HuH-7.5 (cell line): ENCODE measurements around the gene RALB.
"Not testable (repeated sequence)": the region's sequence is repeated elsewhere in the genome, so short reads cannot be mapped to it uniquely, and the experiment has no call there.

Source experiments
- DNase-seq: peaks from one replicate; pipeline ENCODE4 v3.0.0; 2011; ENCODE audit warnings: low spot score

RALB gene

GRCh38 chr2:120315367-120316033 lies 62.8 kb downstream of the RALB start:
- no peak for DNase-seq

GRCh38 chr2:120316071-120316470 lies 63.4 kb downstream of the RALB start:
- DNase-seq: no peak

DNA sequence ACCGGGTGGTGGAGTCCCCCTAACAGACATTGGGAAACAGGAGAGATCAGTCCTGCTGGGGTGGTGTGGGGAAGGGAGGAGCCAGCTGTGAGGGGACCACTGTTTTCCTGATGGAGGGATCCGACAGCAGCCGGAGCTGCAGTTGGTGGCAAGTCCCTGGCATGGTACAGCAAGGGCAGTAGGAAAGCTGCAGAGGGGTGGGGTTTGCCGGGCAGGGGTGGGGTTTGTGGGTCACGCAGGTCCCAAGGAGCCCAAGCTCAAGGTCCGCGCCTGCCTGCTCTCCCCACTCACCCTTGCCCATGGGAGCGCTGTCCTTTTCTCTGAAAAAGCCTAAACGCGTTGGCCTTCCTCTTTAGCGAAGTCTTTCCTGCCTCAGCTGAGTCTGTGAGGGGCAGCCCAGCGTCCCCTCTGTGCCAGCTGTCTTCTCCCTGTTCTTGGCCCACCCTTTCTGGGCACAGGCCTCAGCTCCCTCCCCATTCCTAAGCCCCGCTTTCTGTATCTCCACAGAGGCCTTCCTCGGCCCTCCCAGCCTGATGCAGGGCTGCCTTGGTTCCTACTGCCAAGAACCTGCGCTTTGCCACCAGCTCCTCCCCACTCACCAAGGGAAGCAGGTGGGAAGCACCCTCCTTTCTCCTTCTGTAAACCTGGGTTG lies 64.0 kb downstream of the RALB start:
- DNase-seq: no peak

GRCh38 chr2:120317180-120317533 lies 64.5 kb downstream of the RALB start:
- DNase-seq: no peak

- no peak for DNase-seq
Observed at GRCh38 chr2:120317916-120318315, 65.3 kb downstream of the RALB start.

DNA sequence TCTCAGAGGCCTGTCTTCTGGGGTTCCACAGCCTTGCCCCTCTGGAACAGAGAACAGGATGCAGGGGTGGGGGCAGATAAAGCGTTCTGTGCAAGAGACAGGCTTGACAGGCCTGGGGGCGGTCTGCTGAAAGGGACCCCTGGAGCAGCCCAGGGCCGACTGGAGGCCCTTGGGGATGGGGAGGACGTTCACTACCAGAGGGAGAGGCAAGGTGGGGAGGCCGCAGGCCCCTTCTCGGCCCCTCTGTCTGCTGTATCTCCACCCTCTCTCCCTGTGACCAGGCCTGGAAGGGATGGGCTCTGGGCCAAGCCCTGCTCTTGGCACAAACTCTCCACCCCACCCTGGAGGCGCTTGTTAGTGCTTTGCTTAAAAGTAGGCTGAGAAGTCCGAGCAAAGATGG lies 66.0 kb downstream of the RALB start:
- no peak for DNase-seq

DNA sequence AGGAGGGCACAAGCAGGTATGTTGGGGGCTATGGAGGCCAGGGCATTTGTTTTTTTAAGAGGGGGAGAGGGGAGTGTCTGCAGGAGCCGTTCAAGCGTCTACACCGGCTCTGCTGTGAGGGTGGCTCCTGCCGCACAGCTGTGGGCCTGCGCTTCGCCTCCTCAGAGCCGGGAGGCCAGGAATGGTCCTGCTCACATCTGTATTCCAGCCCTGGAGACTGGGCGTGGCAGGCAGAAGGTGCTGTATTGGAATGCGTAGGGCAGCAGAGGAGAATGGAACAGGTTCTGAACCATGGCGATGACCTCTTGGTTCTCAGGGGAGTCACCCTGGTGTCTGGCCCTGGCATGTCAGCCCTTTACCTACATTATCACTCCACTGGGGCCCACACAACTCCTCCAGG lies 66.5 kb downstream of the RALB start:
- DNase-seq: no peak

GRCh38 chr2:120319686-120320317 lies 67.2 kb downstream of the RALB start:
- DNase-seq: no peak

GRCh38 chr2:120320318-120320851 lies 67.7 kb downstream of the RALB start:
- no peak for DNase-seq

GRCh38 chr2:120320887-120321556 lies 68.4 kb downstream of the RALB start:
- DNase-seq: not testable (repeated sequence)

GRCh38 chr2:120321721-120322284 lies 69.2 kb downstream of the RALB start:
- no peak for DNase-seq

- no peak for DNase-seq
Observed at GRCh38 chr2:120322329-120322728, 69.7 kb downstream of the RALB start.

DNA sequence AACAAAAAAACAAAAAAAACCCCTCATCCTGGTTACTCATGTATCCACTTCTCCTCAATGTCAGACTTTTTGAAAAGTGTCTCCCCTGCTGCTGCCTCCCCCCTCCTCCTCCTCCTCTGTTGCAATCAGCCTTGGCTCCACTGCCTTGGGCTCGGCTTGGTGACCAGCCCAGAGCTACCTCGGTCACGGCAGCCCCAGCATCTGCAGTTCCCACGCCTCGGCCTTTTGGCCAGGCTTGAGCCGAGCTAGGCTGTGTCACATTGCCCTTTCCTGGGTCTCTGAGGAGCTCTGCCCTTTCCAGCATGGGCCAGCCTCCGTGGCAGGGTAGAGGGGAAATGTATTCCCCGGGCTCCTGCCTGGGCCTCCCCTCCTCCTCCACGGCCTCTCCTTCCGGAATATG lies 70.6 kb downstream of the RALB start:
- no peak for DNase-seq

DNA sequence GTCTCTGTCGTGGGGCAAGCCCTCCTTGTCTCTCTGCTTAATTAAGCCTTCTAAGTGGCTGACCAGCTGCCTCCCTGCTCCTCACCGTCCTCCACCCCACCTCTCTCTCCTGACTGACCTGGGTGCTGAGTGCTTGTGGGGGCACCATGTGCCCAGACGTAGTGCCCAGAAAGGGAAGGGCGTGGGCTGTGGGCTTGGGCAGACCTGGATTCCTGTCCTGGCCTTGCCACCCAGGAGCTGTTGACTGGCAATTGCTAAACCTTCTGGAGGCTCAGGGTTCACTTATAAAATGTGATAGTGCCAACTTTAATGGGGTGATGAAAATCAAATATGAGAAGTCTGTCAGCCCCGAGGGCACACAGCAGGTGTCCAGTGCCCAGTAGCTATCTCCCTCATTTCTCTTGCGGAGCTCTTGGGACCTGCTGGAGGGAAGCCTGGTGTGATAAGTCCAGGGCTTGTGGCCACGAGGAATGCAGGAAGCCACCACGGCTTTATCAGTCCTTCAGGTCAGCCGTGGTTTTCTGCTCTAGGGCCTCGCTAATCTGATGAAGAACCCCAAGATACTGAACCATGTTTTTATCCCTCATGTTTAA lies 71.3 kb downstream of the RALB start:
- DNase-seq: no peak

DNA sequence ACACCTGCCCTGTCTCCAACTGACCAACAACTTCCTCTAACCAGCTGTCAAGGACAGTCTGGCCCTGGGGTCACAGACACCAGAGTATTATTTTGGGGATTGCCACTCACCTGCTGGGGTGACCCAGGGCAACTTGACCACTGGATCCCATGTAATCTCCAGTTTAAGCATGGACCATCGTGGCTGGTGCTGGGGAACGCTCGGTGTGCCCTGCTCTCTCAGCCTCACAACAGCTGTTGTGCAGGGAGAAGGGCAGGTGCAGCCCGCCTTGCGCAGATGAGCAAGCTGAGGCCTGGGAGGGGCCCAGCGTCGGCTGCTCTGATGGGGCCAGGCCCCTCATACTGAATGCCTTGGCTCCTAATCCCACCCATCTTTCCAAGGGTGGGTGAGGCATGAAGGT lies 72.3 kb downstream of the RALB start:
- no peak for DNase-seq

DNA sequence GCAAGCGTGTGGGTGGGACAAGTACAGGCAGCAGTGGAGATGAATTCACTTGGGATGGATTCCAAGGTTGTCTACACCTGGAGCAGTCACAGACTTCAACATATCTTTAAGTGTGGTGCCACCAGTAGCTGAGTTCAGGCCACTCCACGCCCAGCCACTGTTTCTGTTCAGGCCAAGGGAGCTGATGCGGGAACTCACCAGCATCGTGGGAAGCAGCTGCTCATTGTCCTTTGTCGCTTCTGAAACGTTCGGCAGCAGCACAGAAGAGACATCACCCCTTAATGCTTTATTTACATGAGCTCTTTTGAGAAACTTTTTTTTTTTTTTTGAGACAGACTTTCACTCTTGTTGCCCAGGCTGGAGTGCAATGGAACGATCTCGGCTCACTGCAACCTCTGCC lies 73.4 kb downstream of the RALB start:
- DNase-seq: no peak

DNA sequence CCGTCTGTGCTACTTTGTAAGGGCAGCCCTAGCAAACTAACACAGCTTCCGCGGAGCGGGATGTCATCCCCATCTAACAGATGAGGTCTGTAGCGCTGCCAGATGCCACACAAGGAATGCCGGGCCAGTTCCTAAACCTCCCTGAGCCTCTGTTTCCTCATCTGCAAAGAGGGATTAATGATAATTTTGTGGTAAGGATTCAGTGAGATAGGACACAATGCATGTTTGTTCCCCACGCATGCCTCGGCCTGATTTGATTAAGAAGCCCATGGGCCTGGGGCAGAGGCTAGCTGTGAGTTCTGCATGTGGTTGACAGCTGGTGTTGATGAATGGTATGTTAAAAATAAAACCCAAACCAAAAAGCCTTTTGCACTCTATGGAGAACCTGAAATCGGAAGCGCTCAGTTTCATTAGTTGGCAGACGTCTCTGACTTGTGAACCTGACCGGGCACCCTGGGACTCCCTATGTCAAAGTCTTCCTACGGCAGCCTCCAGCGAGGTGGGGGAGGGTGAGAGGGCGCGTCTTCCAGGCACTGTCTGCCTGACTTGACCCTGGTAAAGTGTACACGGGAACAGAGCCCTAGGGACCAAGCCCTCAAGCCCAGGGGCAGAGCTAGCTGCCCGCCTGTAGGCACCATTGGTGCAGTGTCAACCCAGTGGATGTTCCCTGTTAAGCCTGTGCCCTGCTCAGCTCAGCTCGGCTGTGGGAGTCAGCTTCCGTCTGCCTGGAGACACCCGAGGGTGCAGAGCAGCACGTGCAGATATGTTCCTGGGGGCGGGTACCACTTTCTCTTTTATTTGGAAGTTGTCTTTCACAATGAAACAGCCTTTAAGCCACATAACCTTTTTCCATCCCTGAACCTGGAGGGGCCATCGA lies 78.5 kb downstream of the RALB start:
- no peak for DNase-seq

- DNase-seq: no peak
Observed at GRCh38 chr2:120331903-120332302, 79.3 kb downstream of the RALB start.

DNA sequence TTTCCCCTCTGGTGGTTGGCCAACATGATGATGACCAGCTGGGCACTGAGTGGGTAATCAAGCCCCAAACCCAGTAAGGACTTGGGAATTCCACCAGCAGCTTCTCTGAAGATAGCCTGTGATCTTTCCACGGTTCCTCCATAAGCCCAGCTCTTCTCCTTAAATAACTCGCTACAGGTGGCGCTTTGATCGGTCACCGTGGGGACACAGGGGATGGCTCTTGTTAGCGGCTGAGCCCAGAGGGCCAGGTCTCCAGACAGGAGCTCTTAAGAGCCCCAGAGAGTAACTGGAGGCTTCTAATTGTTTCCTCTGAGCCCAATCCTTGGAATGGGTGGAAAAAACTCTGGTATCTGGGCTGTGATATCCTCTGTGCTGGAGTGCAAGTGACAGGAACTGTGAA lies 79.7 kb downstream of the RALB start:
- no peak for DNase-seq

GRCh38 chr2:120334068-120334467 lies 81.4 kb downstream of the RALB start:
- DNase-seq: no peak

DNA sequence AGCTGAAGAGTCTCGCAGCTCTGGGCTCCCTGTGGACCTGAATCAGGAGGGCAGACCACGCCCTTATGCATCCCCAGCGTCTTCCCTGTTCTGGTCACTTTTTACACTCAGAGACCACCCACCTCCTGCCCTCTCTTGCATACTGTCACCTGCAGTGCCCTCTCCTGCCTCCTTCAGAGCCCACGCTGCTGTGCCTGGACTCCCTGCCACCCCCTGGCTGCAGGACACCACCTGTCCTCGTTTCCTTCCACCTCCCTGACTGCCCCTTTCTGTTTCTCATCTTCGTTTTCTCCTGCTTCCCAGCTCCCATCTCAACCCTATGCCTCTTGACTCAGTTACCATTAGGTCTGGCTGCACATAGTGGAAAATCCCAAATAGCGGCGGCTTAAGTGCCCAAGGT lies 84.1 kb downstream of the RALB start:
- no peak for DNase-seq
